ENCODE data around the gene HRH2. TPM values are rescaled to one million over a fixed set of nuclear protein-coding genes. Genes with fewer than 3 reads are reported as not detected.

The HRH2 gene
- total RNA-seq, 2 experiments from 2014 or later, result 26.8 to 29.0 TPM

GRCh38 chr5:175692235-175692995 is 34.5 kb downstream of the HRH2 start:
- no peak for ATAC-seq (ENCODE audit: low read depth)
- no peak overlapping the region for H3K4me3 Mint-ChIP-seq
- H3K36me3 Mint-ChIP-seq, result peaks cover 15% of the 10 kb centered on the region
- POLR2A ChIA-PET, result no interaction called here
- DNase-seq, result no peak
- H3K27ac Mint-ChIP-seq, result peak overlapping the region; percentile 47
- H3K27me3 Mint-ChIP-seq, result no peaks in the 10 kb centered on the region
- peaks cover 38% of the 10 kb centered on the region for H3K4me1 Mint-ChIP-seq
- H3K9me3 Mint-ChIP-seq, result no peaks in the 10 kb centered on the region

- POLR2A ChIA-PET, result no interaction called here
- ATAC-seq (ENCODE audit: low read depth) (no peak), DNase-seq (no peak)
- Mint-ChIP-seq H3K4me1 (peaks cover 39% of the 10 kb centered on the region), H3K36me3 (peaks cover 18% of the 10 kb centered on the region), H3K4me3 (no peak overlapping the region), H3K27ac (peak overlapping the region; percentile 47), H3K27me3 (no peaks in the 10 kb centered on the region), H3K9me3 (no peaks in the 10 kb centered on the region)
These were observed 35.3 kb downstream of the HRH2 start for GRCh38 chr5:175692996-175693710.

GRCh38 chr5:175693741-175694140 is 35.9 kb downstream of the HRH2 start:
- Mint-ChIP-seq H3K4me3 (no peak overlapping the region), H3K36me3 (peaks cover 19% of the 10 kb centered on the region), H3K4me1 (peaks cover 39% of the 10 kb centered on the region), H3K27ac (peak overlapping the region; percentile 59), H3K9me3 (no peaks in the 10 kb centered on the region), H3K27me3 (no peaks in the 10 kb centered on the region)
- POLR2A ChIA-PET, result no interaction called here
- ATAC-seq (ENCODE audit: low read depth) (no peak), DNase-seq (no peak)

- POLR2A ChIA-PET, result no interaction called here
- peaks cover 36% of the 10 kb centered on the region for H3K4me1 Mint-ChIP-seq
- peaks cover 19% of the 10 kb centered on the region for H3K36me3 Mint-ChIP-seq
- H3K27ac Mint-ChIP-seq, result no peak overlapping the region
- H3K27me3 Mint-ChIP-seq, result no peaks in the 10 kb centered on the region
- no peaks in the 10 kb centered on the region for H3K9me3 Mint-ChIP-seq
- H3K4me3 Mint-ChIP-seq, result no peak overlapping the region
- DNase-seq (no peak), ATAC-seq (ENCODE audit: low read depth) (no peak)
These were observed 36.7 kb downstream of the HRH2 start for GRCh38 chr5:175694371-175695160.

GRCh38 chr5:175695161-175696126 is 37.6 kb downstream of the HRH2 start:
- no peak for DNase-seq
- Mint-ChIP-seq H3K27me3 (no peaks in the 10 kb centered on the region), H3K4me3 (peak overlapping the region; percentile 39), H3K27ac (peak overlapping the region; percentile 68), H3K4me1 (peaks cover 34% of the 10 kb centered on the region), H3K9me3 (no peaks in the 10 kb centered on the region), H3K36me3 (peaks cover 27% of the 10 kb centered on the region)
- ATAC-seq (ENCODE audit: low read depth), result no peak
- POLR2A ChIA-PET, result no interaction called here

- Mint-ChIP-seq H3K36me3 (peaks cover 22% of the 10 kb centered on the region), H3K4me3 (peak overlapping the region; percentile 39), H3K9me3 (no peaks in the 10 kb centered on the region), H3K4me1 (peaks cover 28% of the 10 kb centered on the region), H3K27ac (peak overlapping the region; percentile 68), H3K27me3 (no peaks in the 10 kb centered on the region)
- POLR2A ChIA-PET, result interaction anchor here (0.6 kb wide), 2 partner anchors 169 to 177 kb away, joined by 3 read pairs; no protein-coding TSS in a partner anchor
- DNase-seq (peak; percentile 81), ATAC-seq (ENCODE audit: low read depth) (peak; percentile 78)
These were observed 38.4 kb downstream of the HRH2 start for GRCh38 chr5:175696139-175696854.

- ATAC-seq (ENCODE audit: low read depth), result no peak
- H3K4me1 Mint-ChIP-seq, result peaks cover 28% of the 10 kb centered on the region
These were observed 39.0 kb downstream of the HRH2 start for GRCh38 chr5:175696855-175697198.

GRCh38 chr5:175697846-175698245 is 40.0 kb downstream of the HRH2 start:
- peak overlapping the region; percentile 54 for H3K27ac Mint-ChIP-seq

More at GRCh38 chr5:175696855-175697198, 39.0 kb downstream of the HRH2 start:
- Mint-ChIP-seq H3K9me3 (no peaks in the 10 kb centered on the region), H3K4me3 (no peak overlapping the region), H3K27me3 (no peaks in the 10 kb centered on the region), H3K27ac (no peak overlapping the region), H3K36me3 (peaks cover 25% of the 10 kb centered on the region)
- POLR2A ChIA-PET, result interaction anchor here (0.6 kb wide), 2 partner anchors 169 to 177 kb away, joined by 3 read pairs; no protein-coding TSS in a partner anchor
- no peak for DNase-seq

GRCh38 chr5:175698401-175699115 is 40.7 kb downstream of the HRH2 start:
- Mint-ChIP-seq H3K4me3 (no peak overlapping the region), H3K36me3 (peaks cover 28% of the 10 kb centered on the region), H3K4me1 (peaks cover 22% of the 10 kb centered on the region), H3K27ac (no peak overlapping the region), H3K27me3 (no peaks in the 10 kb centered on the region), H3K9me3 (no peaks in the 10 kb centered on the region)
- POLR2A ChIA-PET, result interaction anchor here (0.9 kb wide), 1 partner anchor 165 kb away, joined by 3 read pairs; no protein-coding TSS in a partner anchor
- peak; percentile 17 for DNase-seq
- no peak for ATAC-seq (ENCODE audit: low read depth)

More at GRCh38 chr5:175697846-175698245, 40.0 kb downstream of the HRH2 start:
- Mint-ChIP-seq H3K9me3 (no peaks in the 10 kb centered on the region), H3K36me3 (peaks cover 24% of the 10 kb centered on the region), H3K4me3 (no peak overlapping the region), H3K4me1 (peaks cover 26% of the 10 kb centered on the region), H3K27me3 (no peaks in the 10 kb centered on the region)
- DNase-seq (peak; percentile 17), ATAC-seq (ENCODE audit: low read depth) (no peak)
- POLR2A ChIA-PET, result interaction anchor here (0.9 kb wide), 1 partner anchor 164 kb away, joined by 3 read pairs; no protein-coding TSS in a partner anchor

GRCh38 chr5:175700991-175701390 is 43.1 kb downstream of the HRH2 start:
- Mint-ChIP-seq H3K9me3 (no peaks in the 10 kb centered on the region), H3K4me1 (peaks cover 11% of the 10 kb centered on the region), H3K36me3 (peaks cover 24% of the 10 kb centered on the region), H3K27me3 (no peaks in the 10 kb centered on the region), H3K4me3 (no peak overlapping the region), H3K27ac (no peak overlapping the region)
- no peak for ATAC-seq (ENCODE audit: low read depth)
- DNase-seq, result peak; percentile 8
- POLR2A ChIA-PET, result no interaction called here

GRCh38 chr5:175701797-175702196 is 43.9 kb downstream of the HRH2 start:
- Mint-ChIP-seq H3K27ac (no peak overlapping the region), H3K36me3 (peaks cover 24% of the 10 kb centered on the region), H3K4me3 (no peak overlapping the region), H3K4me1 (peaks cover 6% of the 10 kb centered on the region), H3K9me3 (no peaks in the 10 kb centered on the region), H3K27me3 (no peaks in the 10 kb centered on the region)
- no peak for ATAC-seq (ENCODE audit: low read depth)
- no peak for DNase-seq
- POLR2A ChIA-PET, result interaction anchor here (0.7 kb wide), 1 partner anchor 168 kb away, joined by 4 read pairs; no protein-coding TSS in a partner anchor

Data from activated naive CD8-positive, alpha-beta T cell treated with anti-CD3 and anti-CD28 coated beads, Interleukin-2, amount 10 ng/mL, durations not matched to agents 7 days and 5 days (primary cell).